Metanephros (tissue), 2 donors: Measurements from ENCODE around the gene ZFY. TPM values are rescaled to one million over a fixed set of nuclear protein-coding genes. Genes with fewer than 3 reads are reported as not detected.

Source experiments
- small RNA-seq: library from RNA; depleted of rRNA; stranded (forward); fragments of <200 nt; gene quantifications from one replicate; pipeline ENCODE3, GENCODE V24; 2014; ENCODE audit warnings: low replicate concordance
- total RNA-seq: library from RNA; depleted of rRNA; stranded (reverse); fragments of >200 nt; gene quantifications from one replicate; pipeline ENCODE4 v1.2.3, GENCODE V29; 2014

Gene ZFY
- not detected for total RNA-seq

DNA sequence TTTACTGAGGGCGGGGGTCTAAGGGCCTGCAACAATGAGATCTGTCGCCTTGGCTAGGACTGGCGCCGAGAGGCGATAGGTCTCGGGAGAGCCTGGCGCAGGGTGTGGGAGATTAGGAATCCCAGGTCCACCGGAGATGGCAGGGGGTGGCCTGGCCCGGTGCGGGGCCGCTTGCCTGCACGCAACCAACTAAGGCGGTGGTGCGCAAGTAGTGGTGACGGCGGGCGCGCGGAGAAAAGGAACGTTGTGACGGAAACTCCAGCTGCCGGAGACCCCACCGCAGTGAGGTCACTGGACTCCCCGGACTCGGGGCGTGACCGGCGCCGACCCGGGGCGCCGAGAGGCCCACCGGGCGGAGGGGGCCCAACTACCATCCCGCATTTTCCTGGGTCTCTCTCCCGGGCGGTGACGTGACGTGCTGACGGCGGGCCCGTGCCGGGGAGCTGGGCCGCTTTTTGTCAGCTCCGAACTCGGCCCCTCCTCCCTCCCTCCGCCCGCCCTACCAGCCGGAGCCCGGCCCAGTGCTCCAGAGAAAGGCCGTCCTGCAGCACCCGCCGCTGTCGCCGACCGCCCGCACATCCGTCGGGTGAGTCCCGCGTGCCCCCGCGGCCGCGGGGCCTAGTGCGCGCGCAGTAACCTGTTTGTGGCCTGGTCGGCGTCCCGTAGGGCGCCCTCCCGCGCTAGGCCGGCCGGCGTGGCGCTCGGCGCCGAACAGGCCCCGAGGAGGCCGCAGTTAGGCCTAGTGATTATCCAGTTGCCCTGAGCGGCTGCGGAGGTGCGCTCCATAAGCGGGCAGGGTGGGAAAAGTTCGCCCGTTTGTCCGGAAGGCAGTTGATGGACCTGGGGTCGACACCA lies at the start of gene ZFY:
Gene ZFY (plus strand): TSS at position 521 of the 855 bp plus-strand sequence. CDS start 18,556 bp downstream, outside the sequence.

Small RNA genes within 50 kb of the gene (small RNA-seq; reads per million reads assigned to genes)
- not detected for gene EEF1A1P41

Other genes starting within 250 kb of the ZFY start
- gene SRY, start 147.7 kb upstream of the ZFY start, total RNA-seq = not detected
- gene RPS4Y1, start 93.8 kb upstream of the ZFY start, total RNA-seq = not detected